Measurements from ENCODE around the gene DCAF8.

Gene DCAF8

DNA sequence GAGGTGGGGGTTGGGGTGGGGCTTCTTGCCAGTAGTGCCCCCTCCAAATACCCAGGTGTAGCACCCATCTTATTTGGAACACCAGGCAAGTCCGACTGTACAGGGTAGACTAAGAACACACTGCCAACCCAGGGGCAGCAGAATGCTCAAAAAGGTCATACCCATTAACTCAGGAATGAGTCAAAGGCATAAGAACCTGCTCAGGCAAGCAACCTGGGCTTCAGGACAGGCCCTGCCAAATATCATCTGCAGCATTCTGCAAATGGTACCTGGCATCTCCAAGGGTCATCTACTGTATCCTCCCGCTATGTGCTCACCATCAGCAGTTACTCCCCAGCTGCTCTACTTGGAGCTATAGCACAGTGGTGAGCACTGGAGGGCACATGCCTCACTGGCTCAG lies 37.7 kb downstream of the DCAF8 start:
- no peak for DNase-seq

DNA sequence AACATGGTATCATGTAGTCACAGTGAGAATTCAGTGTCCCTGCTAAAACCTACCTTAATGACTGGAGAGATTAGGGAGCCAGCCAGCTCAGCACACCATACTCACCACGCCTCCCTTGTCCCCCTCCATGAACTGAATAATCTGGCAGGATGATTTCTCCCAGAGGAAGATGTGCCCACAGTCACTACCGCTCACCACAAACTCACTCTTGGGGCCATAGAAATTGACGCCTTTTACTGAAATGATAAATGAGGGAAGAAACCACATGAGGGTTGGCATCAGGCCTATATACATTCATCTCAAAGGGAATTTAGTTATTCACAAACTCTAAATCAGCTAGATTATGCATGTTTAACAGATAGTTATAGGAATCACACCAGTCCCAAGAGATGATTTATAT lies 39.8 kb downstream of the DCAF8 start:
- DNase-seq, result no peak

DNA sequence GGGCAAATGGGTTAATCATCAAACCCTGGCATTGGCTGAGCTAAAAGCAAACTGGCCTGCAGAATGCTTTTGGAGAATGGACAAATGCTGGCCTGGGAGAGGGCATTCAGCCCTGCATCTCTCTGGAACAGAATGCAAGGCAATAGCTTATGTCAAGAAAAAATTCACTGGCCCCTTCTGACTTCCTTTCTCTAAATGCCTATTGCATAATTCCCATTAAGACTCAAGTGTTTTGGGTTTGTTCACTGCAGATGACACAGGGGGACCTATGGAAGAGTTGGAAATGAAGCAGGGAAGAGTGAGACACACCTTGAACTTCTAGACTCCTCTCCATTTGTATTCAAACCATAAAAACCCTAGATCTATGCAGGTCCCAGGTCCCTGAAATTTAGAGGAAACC lies 41.3 kb downstream of the DCAF8 start:
- DNase-seq, result no peak

DNA sequence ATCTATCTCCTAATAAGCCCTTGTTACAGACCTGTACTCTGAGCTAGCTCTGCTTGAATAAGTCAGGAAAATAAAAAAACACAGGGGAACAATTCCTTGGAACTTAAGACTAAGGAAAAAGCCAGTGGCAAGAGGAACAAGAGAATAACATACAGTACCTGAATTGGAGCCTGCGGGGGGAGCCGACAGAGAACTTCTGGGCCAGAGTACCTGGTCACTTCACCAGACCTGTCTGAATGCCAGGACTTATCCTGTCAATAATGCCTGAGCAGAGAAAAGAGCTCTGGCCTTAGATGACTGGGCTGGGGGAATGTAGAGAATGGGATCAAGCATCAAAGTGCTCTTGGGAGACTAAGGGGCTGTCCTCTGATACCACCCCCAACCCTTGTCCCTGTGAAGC lies 42.0 kb downstream of the DCAF8 start:
- no peak for DNase-seq

- peak; percentile 85 for DNase-seq
Measured at GRCh38 chr1:160219062-160219929, 43.1 kb downstream of the DCAF8 start.

GRCh38 chr1:160217481-160218051 lies 44.8 kb downstream of the DCAF8 start:
- peak; percentile 44 for DNase-seq

DNA sequence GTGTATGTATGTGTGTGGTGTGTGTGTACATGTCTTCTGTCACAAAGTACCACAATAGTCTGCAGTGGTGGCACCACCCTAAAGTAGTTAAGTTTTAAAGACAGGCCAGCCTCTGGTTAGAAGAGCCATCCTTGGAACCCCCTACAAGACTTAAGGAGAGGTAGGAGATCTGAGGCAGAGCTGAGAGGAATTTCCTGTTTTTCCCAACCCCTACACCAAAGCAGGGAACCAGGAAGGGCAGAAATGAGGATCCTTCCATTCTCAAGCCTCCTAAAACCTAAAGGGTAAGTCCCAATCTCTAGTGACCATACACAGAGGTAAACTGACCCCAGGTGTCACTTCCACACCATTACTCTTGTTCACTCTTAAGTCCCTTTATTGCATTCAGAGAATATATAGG lies 46.0 kb downstream of the DCAF8 start:
- DNase-seq, result peak; percentile 16

DNA sequence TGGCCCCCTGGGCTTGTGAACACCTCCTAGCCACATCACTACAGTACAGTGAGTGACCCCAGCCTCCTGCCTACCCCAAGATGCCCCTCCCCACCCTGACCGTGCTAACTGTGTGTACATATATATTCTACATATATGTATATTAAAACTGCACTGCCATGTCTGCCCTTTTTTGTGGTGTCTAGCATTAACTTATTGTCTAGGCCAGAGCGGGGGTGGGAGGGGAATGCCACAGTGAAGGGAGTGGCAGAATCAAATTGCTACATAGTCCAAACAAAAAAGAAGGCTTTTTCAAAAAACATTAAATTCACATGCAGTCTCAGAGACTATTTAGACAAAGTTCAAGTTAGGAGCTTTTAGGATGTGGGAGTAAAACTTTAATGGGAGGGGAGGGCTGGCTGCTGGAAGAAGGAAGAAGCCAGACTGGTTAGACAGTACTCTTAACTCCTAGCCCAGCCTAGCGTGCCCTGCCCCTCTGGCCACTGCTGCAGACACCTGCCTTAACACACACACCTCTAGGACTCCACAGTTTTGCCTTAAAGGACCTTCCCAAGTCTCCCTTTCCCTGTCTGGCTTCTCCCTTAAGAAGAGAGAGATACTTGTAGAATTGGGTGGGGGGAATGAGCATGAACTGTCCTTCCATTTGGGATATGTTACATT lies 47.7 kb downstream of the DCAF8 start:
- peak; percentile 57 for DNase-seq

GRCh38 chr1:160211046-160211790 lies 51.1 kb downstream of the DCAF8 start:
- DNase-seq, result peak; percentile 35

GRCh38 chr1:160210561-160210960 lies 51.8 kb downstream of the DCAF8 start:
- peak; percentile 32 for DNase-seq

- peak; percentile 52 for DNase-seq
Measured at GRCh38 chr1:160209321-160210046, 52.9 kb downstream of the DCAF8 start.

DNA sequence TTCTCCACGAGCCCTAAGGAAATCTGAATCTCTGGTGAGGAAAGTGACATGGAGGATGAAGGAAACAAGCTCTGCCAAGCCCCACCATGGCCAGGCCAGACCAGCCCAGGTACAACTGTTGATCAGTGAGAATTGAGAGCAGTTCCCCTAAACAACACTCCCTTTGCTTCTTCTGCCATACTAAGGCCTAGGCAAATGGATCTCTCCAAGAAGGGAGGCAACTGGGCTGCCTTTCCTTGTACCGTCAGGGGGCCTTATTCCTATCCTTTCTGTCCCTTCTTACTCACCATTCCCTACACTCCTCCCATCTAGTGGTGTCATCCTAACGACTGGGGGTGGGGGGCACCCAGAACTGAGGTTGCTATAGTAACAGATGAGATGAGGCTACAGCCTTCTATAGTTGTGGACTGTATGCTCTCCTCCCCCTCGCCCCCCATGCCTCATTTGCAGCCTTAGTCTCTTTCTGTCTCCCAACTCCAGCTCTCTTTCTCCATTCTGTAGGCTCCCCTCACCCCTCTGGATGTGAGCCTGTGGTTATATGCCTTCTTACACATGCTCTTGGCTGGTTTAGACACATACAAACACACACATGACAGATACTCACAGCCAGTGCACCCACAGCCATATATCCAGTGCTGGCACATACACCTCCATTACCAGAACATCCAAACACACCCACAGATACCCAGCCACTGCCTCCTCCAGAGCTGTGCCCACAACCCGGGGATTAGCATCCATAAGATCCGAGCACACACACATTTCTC lies 53.6 kb downstream of the DCAF8 start:
- peak; percentile 34 for DNase-seq

DNA sequence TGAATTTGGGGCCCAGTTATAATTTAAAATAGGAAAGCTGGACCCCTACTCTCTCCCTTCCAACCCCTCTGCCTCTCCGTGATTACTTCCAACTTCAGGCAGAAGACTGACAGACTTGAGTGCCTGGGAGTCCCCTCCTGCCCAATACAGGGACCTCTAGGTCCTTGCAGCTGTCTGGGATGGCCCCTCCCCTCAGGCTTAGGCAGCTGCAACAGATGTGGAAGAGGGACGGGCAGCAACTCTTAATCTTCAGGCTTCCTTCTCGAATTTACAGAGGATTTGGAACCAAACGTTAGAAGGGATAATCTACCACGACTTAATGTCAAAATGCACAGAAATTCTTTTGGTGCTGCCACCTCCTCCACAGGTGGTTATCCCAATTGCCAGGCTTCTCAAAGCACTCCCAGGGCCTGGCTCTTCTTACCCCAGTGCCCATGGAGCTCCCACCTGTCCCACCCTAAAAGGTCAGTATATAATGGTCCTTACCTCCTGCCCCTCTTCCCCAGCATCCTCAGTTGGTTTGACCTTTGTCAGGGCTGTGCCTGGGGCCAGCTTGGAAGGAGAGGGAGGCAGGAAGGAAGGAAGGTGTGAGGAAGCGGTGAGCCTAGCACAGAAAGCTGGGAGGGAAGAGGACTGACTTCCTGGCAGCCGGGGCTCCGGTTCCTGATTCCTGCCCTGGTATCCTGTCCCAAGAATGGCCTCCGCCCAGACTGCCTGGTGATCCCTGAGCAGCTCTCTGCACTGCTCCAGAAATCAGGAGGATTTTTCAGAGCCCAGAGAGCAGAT lies 54.4 kb downstream of the DCAF8 start:
- DNase-seq, result no peak

DNA sequence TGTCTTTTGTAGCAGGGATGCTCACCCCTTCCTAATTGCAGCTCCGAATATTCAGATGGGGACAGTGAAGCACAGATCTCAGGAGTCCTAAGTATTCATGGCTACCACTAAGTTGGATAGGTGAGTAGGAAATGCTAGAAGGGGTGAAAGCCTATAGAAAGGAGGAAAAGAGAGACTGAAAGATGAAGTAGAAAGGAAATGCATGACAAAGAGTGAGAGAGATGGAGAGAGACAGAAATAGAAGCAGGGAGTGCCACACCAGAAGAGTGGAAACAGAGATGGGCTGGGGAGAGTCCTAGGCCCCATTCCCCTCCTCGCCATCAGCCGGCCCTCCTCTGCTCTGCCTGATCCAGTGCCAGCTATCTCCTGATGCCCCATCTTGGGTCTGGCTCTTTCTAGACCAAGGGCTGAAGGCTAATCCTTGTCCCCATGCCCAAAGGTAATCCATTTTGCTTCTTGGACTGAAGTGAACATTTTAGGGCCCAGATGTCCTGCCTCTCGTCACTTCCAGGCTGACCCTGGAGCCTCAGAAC lies 55.2 kb downstream of the DCAF8 start:
- DNase-seq, result no peak

GRCh38 chr1:160206421-160207117 lies 55.8 kb downstream of the DCAF8 start:
- DNase-seq, result peak; percentile 94

DNA sequence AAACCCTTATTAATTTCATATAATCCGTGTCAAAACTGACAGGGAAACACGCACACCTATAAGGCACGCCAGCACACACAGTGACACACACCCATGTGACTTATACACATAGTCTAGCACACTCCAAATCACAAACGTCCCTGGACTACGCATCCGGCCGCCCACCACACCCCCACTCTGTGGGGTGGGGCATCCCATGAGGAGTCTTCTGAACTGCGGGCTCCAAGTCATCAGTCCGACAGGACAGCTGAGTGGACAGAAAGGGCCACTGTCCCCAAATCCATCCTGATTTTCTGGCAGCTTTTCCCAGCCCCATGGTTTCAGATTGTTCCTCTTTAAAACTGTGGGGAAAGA lies 56.3 kb downstream of the DCAF8 start:
- DNase-seq, result peak; percentile 84

DNA sequence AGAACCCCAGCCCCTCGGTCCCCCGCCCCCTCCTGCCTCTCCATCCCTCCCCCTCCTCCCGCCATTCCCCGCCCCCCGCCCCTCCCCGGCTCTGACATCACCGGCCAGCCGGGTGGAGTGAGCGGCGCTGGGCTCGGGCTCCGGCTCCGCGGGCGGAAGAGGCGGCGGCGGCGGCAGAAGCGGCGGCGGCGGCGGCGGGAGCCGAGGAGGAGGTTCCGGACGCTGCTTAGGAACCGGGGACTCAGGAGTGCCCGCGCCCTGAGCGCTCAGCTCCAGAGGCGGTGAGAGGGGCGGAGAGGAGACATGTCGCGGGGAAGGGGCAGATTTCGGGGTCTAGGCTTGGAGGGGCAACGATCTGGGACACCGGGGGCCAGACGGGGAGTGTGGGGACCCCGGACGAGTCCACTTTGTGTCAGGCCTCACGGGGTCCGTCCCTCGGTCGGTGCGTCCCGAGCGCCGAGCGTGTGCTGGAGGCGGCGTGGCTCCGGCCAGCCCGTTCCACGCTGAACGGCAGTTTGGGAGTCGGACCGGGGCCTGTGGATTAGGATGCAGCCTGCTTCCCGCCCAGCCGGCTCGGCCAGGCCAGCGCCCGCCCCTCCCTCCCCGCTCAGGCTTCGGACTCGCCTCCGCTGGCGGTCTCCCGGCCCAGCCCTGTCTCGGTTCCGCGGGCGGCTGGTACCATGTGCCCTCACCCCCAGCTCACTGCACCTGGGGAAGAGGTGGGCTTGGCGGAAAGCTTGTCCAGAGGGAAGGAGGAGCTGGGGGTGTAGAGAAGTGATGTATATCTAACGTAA lies 56.9 kb downstream of the DCAF8 start, which contains the start of gene PEA15:
Gene PEA15, plus strand, starts transcription at position 143 of the 794 bp plus-strand sequence. CDS start 6,161 bp downstream, outside the sequence.
- peak; percentile 84 for DNase-seq

GRCh38 chr1:160204526-160205241 lies 57.7 kb downstream of the DCAF8 start:
- DNase-seq, result no peak

All from islet precursor cell (in vitro differentiated cells).